ENCODE measurements around the gene VSTM2A.

Gene VSTM2A

DNA sequence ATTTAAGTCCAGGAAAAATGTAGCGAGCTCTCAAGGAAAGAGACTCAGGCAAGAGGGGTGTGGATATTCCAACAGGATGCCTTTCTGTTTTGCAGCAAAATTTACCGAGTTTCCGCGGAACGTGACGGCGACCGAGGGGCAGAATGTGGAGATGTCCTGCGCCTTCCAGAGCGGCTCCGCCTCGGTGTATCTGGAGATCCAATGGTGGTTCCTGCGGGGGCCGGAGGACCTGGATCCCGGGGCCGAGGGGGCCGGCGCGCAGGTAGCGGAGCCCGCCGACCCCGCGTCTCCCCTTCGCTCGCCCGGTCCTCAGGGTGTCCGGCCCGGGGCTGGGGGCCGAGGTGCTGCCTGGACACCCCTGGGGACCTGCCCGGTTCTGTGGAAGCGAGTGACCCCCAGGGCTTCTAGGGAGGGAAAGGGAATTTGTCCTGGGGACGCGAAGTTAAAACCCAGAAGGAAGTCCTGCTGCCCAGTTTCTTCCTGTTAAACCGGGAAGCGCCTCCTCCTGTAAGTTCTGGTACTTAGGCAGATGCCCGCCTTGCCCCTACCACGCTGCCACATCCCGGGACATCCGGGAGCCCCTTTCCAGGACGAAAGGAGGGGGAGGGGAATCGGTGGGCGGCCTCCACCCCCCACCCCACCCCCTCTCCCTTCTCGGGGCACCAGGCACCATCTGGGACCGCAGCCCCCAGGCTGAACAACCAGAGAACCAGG lies 2.5 kb downstream of the VSTM2A start:
- TF ChIP-seq CTCF (IDR thresholded peaks at IDR 0.05; ENCODE audit: low read depth, low read length, missing control alignments), result no peak
- H3K4me3 ChIP-seq (replicated peaks; ENCODE audit: low read depth, low read length), result no peak overlapping the region
- DNase-seq (ENCODE audit: extremely low read depth, low read depth), result no peak

GRCh38 chr7:54545241-54545563 lies 3.0 kb downstream of the VSTM2A start:
- DNase-seq (ENCODE audit: extremely low read depth, low read depth), result no peak
- no peak overlapping the region for H3K4me3 ChIP-seq (replicated peaks; ENCODE audit: low read depth, low read length)
- no peak for TF ChIP-seq CTCF (IDR thresholded peaks at IDR 0.05; ENCODE audit: low read depth, low read length, missing control alignments)

DNA sequence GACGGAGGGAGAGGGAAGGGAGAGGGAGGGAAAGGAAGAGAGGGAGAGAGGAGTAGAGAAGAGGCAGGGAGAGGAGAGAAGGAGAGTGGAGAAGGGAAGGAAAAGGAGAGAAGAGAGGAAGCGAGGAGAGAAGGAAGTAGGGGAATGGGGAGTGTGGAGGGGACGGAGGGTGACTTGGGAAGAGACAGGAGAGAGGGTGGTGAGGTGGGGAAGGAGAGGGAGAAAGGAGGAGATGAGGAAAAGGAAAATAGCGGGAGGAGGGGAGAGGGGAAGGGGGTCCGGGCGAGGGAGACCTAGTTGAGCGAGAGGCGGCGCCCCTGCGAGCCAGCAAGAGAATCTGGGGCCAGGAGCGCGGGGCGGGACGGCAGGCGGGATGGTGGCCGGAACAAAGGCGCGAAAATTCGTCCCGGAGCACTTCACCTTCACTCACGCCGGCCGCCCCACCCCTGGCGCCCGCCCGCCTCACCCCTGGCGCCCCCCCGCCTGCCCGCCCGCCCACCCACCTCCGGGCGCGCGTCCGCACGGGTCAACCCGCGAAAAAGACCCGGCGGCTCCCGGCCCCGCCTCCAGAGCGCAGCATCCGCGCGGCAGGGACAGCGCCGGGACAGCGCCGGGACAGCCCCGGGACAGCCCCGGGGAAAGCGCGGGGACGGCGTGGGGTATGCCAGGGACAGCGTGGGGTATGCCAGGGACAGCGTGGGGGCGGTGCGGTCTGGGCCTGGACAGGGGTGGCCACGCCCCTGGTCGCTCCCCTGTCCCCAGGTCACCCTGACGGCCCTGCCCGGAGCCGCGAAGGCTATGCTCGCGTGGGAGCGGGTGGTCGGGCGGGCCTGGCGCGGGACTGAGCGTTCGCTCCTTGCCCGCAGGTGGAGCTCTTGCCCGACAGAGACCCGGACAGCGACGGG lies 4.2 kb downstream of the VSTM2A start:
- H3K4me3 ChIP-seq (replicated peaks; ENCODE audit: low read depth, low read length), result no peak overlapping the region

GRCh38 chr7:54546986-54547314 lies 4.8 kb downstream of the VSTM2A start:
- H3K4me3 ChIP-seq (replicated peaks; ENCODE audit: low read depth, low read length), result no peak overlapping the region
- DNase-seq (ENCODE audit: extremely low read depth, low read depth), result no peak
- TF ChIP-seq CTCF (IDR thresholded peaks at IDR 0.05; ENCODE audit: low read depth, low read length, missing control alignments), result no peak

More for the DNA sequence above, 4.2 kb downstream of the VSTM2A start:
- no peak for DNase-seq (ENCODE audit: extremely low read depth, low read depth)
- no peak for TF ChIP-seq CTCF (IDR thresholded peaks at IDR 0.05; ENCODE audit: low read depth, low read length, missing control alignments)

DNA sequence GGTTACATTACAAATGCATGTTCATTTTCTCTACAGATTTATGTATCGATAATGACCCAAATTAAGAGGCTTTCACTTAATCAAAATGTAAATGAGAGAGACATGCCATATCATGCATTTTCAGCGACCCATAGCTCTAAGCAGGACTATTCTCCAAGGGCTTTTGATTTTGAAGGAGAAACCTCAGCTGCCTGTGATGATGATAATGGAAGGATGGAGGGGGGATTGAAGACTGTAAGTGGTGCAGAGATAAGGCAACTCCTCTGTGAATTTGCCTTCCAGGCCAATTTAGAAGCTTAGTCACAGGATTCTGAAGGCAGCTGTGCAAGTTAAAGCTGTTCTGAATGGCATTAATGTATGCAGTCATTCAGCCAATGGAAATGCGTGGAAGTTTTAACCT lies 8.3 kb downstream of the VSTM2A start:
- no peak for TF ChIP-seq CTCF (IDR thresholded peaks at IDR 0.05; ENCODE audit: low read depth, low read length, missing control alignments)
- no peak overlapping the region for H3K4me3 ChIP-seq (replicated peaks; ENCODE audit: low read depth, low read length)
- no peak for DNase-seq (ENCODE audit: extremely low read depth, low read depth)

GRCh38 chr7:54556121-54556520 lies 13.9 kb downstream of the VSTM2A start:
- no peak for TF ChIP-seq CTCF (IDR thresholded peaks at IDR 0.05; ENCODE audit: low read depth, low read length, missing control alignments)
- no peak overlapping the region for H3K4me3 ChIP-seq (replicated peaks; ENCODE audit: low read depth, low read length)
- DNase-seq (ENCODE audit: extremely low read depth, low read depth), result no peak

All from HFF-Myc (cell line).